Endothelial cell of hepatic sinusoid (primary cell): ENCODE measurements around the gene PPHLN1.

Experiments
- in situ Hi-C: cut with HindIII; loops from 2 replicates; pipeline ENCODE4 v1.10.0; 2017; ENCODE audit warnings: low sequenced_read_pairs

The PPHLN1 gene

DNA sequence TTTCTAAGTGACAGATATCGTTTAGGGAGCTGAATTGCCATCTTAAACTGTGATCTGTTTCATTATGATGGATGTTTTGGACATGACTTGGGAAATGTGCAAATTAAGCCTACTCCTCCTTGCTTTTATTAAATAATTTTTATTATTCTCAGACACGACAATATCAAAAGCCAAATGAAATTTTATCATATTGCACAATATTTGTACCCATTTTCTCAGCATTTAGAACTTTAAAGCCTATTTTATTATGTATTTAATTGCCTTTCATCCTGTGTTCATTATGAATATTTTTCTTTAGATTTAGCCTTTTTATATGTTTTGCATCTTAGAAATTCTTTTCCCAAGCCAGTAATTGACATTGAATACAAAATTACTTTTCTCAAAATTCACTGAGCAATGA is 102.9 kb downstream of the PPHLN1 start:
- in situ Hi-C loops: no loop called here

DNA sequence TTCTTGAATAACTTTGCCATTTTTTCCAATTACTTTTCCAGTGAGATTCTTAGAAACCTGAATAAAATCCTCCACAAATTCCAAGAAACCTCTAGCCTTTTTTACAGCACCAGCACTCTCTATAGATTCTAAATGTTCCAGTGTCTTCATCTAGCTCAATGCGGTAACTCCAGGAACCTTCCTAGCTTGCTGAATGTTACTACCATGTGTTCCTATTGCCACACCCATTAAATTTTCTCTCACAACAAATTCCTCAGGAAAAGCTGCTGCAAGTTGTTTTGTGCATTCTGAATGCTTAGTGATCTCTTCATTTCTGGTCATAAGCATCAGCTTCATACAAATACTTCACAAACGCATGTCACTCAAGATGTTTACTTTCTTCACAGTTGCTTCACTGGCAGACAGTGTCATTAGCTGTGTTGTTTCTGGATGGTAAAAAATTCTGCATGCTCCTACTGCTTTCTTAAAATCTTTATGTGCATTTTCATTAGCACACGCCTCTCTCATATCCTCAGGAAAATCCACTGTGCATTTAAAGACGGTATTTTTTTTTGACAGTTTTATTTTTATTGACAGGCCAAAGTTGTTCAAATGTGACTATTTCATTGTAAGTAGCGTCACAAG is 106.7 kb downstream of the PPHLN1 start:
- in situ Hi-C loops: no loop called here

GRCh38 chr12:42440608-42441007 is 114.6 kb downstream of the PPHLN1 start:
- in situ Hi-C loops: no loop called here

DNA sequence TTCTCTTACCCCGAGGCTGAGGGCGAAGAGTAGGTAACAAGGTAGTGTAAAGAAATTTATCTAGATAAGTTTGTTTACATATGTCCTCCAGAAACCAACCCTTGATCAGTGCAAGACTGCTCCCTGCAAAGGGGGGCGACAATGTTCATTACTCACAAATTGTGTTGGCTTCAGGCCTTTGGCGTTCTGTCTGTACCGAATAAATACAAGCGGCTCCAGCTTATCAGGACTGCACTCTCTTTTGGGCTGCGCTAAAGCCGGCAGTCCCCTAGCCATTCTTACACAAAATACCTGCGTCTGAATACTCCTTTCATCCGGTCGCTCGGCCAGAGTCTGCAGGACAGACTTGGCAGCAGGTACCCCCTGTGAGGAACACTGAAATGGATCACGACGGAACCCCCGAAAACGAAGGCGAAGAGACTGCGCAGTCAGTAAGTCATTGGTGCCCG is 116.4 kb downstream of the PPHLN1 start:
- in situ Hi-C loops: no loop called here

- in situ Hi-C loops: no loop called here
Measured at GRCh38 chr12:42442888-42443287, 116.9 kb downstream of the PPHLN1 start.

- in situ Hi-C loops: no loop called here
Measured at GRCh38 chr12:42444192-42444943, 118.4 kb downstream of the PPHLN1 start.

- in situ Hi-C loops: no loop called here
Measured at GRCh38 chr12:42445891-42446290, 119.9 kb downstream of the PPHLN1 start.

DNA sequence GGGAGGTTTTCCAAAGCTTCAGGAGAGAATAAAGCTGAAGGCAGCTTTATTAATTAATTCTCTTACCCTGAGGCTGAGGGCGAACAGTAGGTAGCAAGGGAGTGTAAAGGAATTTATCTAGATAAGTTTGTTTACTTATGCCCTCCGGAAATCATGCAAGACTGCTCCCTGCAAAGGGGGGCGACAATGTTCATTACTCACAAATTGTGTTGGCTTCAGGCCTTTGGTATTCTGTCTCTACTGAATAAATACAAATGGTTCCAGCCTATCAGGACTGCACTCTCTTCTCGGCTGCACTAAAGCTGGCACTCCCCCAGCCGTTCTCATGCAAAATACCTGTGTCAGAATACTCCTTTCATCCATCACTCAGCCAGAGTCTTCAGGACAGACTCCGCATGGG is 120.8 kb downstream of the PPHLN1 start:
- in situ Hi-C loops: no loop called here

GRCh38 chr12:42447371-42447786 is 121.4 kb downstream of the PPHLN1 start:
- in situ Hi-C loops: no loop called here

DNA sequence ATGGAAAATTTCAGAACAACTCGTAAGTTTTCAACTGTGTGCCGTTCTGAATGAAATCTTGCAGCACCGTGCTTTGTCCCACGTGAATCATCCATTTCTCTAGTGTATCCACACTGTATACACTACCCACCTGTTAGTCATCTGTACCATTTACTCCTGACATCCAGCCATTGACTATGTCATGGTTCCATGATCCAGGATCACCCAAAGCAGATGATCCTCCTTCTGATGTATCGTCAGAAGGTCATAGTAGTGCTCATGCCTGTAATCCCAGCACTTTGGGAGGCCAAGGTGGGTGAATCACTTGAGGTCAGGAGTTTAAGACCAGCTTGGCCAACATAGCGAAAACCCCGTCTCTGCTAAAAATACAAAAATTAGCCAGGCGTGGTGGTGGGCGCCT is 122.9 kb downstream of the PPHLN1 start:
- in situ Hi-C loops: no loop called here

GRCh38 chr12:42450248-42450647 is 124.3 kb downstream of the PPHLN1 start:
- in situ Hi-C loops: no loop called here

- in situ Hi-C loops: no loop called here
Measured at GRCh38 chr12:42458575-42458974, 132.6 kb downstream of the PPHLN1 start.

DNA sequence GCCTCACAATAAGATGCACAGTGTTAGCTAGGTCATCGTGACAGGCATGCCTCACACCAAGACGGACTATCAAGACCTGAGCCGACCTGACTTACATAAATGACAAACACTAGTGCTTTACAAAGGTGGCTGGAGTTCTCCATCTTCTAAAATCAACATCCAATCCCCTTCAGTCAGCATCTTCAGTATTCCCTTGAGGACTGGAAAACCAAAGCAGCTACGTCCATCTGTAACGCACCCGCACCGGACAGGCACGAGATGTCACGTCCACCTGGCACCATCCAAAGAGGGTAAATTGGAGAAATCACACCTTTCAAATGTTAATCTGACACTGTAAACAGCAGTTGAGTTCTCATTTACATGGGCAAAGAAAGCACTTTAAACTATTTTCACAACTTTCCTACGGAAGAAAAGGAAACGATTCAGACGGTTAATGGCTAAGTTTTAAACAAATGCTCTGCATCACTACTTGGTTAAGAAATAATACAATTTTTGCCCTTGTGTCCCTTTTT is 133.4 kb downstream of the PPHLN1 start:
- in situ Hi-C loops: no loop called here

DNA sequence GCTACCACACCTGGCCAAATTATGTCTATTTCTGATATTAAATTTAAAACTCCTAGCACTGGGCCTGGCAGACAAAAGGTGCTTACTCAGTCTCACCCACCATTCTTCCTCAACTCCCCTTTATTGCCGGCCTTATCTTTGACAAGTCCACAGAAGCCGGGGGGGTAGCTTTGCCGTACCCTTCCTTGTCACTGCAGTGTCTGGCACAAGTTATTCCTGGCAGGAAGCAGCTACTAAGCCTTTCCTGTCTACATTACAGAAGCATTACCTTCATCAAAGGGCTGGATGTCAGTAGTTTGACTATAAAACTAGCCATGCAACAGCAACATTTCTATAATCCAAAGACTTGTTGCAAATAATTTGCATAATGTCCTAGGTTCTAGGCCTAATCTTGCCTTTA is 136.5 kb downstream of the PPHLN1 start:
- in situ Hi-C loops: no loop called here

DNA sequence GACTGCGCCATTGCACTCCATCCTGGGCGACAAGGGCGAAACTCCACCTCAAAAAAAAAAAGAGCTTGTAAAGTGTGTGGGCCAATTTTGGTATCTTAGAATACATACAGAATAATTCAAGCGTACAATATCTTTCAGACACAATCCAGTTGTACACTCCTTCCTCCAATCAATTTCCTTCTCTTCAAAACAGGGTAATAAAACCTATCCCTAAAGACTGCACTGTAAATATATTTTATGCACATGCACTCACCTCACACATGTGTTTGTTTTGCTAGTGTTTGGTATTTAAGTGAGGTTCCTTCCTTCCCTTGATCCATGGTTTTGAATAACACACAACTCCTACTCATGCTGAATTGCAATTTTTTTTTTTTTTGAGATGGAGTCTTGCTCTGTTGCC is 137.7 kb downstream of the PPHLN1 start:
- in situ Hi-C loops: no loop called here

GRCh38 chr12:42468341-42468821 is 142.4 kb downstream of the PPHLN1 start:
- in situ Hi-C loops: loop anchor here (5.0 kb wide), 1 partner anchor 76 kb away; no protein-coding TSS in a partner anchor

GRCh38 chr12:42468921-42469320 is 143.0 kb downstream of the PPHLN1 start:
- in situ Hi-C loops: loop anchor here (5.0 kb wide), 1 partner anchor 77 kb away; no protein-coding TSS in a partner anchor

- in situ Hi-C loops: loop anchor here (5.0 kb wide), 1 partner anchor 77 kb away; no protein-coding TSS in a partner anchor
Measured at GRCh38 chr12:42469355-42470175, 143.6 kb downstream of the PPHLN1 start.

DNA sequence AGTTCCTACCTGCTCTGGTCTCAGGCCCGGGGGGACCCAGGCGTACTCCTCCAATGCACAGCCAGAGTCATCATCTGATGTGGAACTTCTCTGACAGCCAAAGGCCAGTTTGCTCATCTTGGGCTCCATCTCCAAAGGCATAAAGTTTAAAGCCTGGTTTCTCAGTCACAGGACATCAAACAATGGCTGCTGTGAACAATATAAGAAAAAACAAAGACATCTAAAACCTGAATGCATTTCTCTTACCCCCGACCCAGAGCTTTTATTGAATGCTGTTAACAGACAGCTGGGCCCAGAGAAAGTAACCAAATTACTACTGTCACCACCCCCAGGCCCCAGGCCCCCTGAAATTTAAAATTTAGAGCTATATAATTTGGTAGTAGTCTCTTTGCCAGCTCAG is 146.4 kb downstream of the PPHLN1 start:
- in situ Hi-C loops: no loop called here

GRCh38 chr12:42473130-42473529 is 147.2 kb downstream of the PPHLN1 start:
- in situ Hi-C loops: no loop called here

- in situ Hi-C loops: no loop called here
Measured at GRCh38 chr12:42473561-42473960, 147.6 kb downstream of the PPHLN1 start.
